HepG2 (cell line): ENCODE results near the gene WSB2. TPM values are rescaled to one million over a fixed set of nuclear protein-coding genes. Genes with fewer than 3 reads are reported as not detected.

Source experiments
- ATAC-seq: fragments of 200-7000 bp; cut with Tn5 transposase; 3 replicates; pipeline ENCODE4 v1.9.1; 2020; ENCODE audit warnings: mild to moderate bottlenecking, moderate library complexity
- BruUV-seq: library from RNA; stranded (reverse); fragments of 400-500 nt; replicated peaks from 2 replicates; lab custom pipeline; 2021; lab: Mats Ljungman, UMichigan
- CTCF ChIA-PET: fragments of 300-600 bp; formaldehyde crosslinking; extraction: SDS; loops from one replicate; lab custom pipeline; 2021; ENCODE audit warnings: low total read pairs, inconsistent platforms, low intra/inter-chr PET ratio; lab: Yijun Ruan, JAX
- POLR2A ChIA-PET: fragments of 350-600 bp; sonication (Branson Sonifier 250); formaldehyde crosslinking; loops from one replicate; lab custom pipeline; 2020; ENCODE audit warnings: antibody characterized with exemption, inconsistent platforms; lab: Yijun Ruan, JAX
- DNase-seq: peaks from one replicate; pipeline ENCODE4 v3.0.0-alpha.2; 2015; ENCODE audit warnings: low spot score
- FAIRE-seq: peaks from 3 replicates; lab custom pipeline; 2011; peaks lifted over from hg19 to GRCh38; lab: Jason Lieb, UNC
- H2AFZ ChIP-seq: one replicate; pipeline ENCODE4 v1.6.1; 2011; ENCODE audit warnings: low read length, inconsistent platforms
- H3K27ac ChIP-seq: fragments of 300-600 bp; 3 replicates; pipeline ENCODE4 v1.8.0; 2011; ENCODE audit warnings: mixed run types, mild to moderate bottlenecking, mixed read lengths, low read length, inconsistent platforms; ENCODE audit not compliant: insufficient read depth; ENCODE audit errors: extremely low read length
- H3K27me3 ChIP-seq, 2 experiments: fragments of 200-600 bp in 1 of 2; 2 replicates in 1 of 2; 3 replicates in 1 of 2; pipeline versions ENCODE4 v1.6.0 to v1.8.0; 2011; ENCODE audit warnings: low read length in 2 of 2, mild to moderate bottlenecking in 2 of 2, moderate library complexity in 2 of 2, inconsistent platforms in 1 of 2; ENCODE audit not compliant: insufficient read depth in 2 of 2, control insufficient read depth in 1 of 2
- H3K36me3 ChIP-seq, 2 experiments: fragments of 200-600 bp in 1 of 2; replicated peaks in 1 of 2; 2 replicates in 1 of 2; 3 replicates in 1 of 2; pipeline versions ENCODE4 v1.5.1 to v1.8.0; 2011; ENCODE audit warnings: low read length in 2 of 2, inconsistent platforms in 1 of 2; ENCODE audit not compliant: insufficient read depth in 2 of 2, control insufficient read depth in 1 of 2
- H3K4me1 ChIP-seq: 2 replicates; pipeline ENCODE4 v1.5.1; 2012; ENCODE audit warnings: low read length, inconsistent platforms; ENCODE audit not compliant: insufficient read depth
- H3K4me2 ChIP-seq: 2 replicates; pipeline ENCODE4 v1.6.0; 2011; ENCODE audit warnings: low read depth, low read length, inconsistent platforms
- H3K4me3 ChIP-seq, 3 experiments: fragments of 200-600 bp in 1 of 3; sonication (generic), shearing (Covaris generic) in 1 of 3; replicated peaks in 1 of 3; 2 replicates each; pipeline ENCODE4 v1.5.1; 2011 to 2016; ENCODE audit warnings: low read length in 3 of 3, inconsistent platforms in 2 of 3, low read depth in 2 of 3, mild to moderate bottlenecking in 2 of 3, control low read depth in 1 of 3, mixed read lengths in 1 of 3; ENCODE audit not compliant: insufficient read depth in 1 of 3
- H3K79me2 ChIP-seq: one replicate; pipeline ENCODE4 v1.6.1; 2011; ENCODE audit warnings: low read length, inconsistent platforms; ENCODE audit not compliant: insufficient read depth
- H3K9ac ChIP-seq: 2 replicates; pipeline ENCODE4 v1.6.0; 2011; ENCODE audit warnings: mild to moderate bottlenecking, low read depth, low read length, inconsistent platforms; ENCODE audit not compliant: insufficient read depth
- H3K9me3 ChIP-seq: 2 replicates; pipeline ENCODE4 v1.5.1; 2012; ENCODE audit warnings: mild to moderate bottlenecking, low read length
- H4K20me1 ChIP-seq: 2 replicates; pipeline ENCODE4 v1.6.0; 2011; ENCODE audit warnings: inconsistent platforms, mild to moderate bottlenecking, low read length, moderate library complexity; ENCODE audit not compliant: insufficient read depth
- AKAP8 ChIP-seq: sonication (generic); formaldehyde crosslinking; IDR thresholded peaks from 2 replicates; pipeline ENCODE4 v1.5.1; 2020; ENCODE audit warnings: mild to moderate bottlenecking, missing genetic modification reagents
- FOXO1 ChIP-seq: sonication (generic); formaldehyde crosslinking; IDR thresholded peaks from 2 replicates; pipeline ENCODE4 v1.4.0; 2020; ENCODE audit warnings: missing genetic modification reagents
- MEIS2 ChIP-seq: sonication (generic); formaldehyde crosslinking; IDR thresholded peaks from 2 replicates; pipeline ENCODE4 v1.9.0; 2021; ENCODE audit warnings: mild to moderate bottlenecking, missing genetic modification reagents
- PLRG1 ChIP-seq: fragments of 450-650 bp; conservative IDR thresholded peaks from 2 replicates; pipeline ENCODE4 v1.6.1; 2016
- U2AF1 ChIP-seq: fragments of 200-400 bp; formaldehyde crosslinking; optimal IDR thresholded peaks from 2 replicates; pipeline ENCODE3; 2017; ENCODE audit warnings: mild to moderate bottlenecking, low read depth, low read length
- ZNF12 ChIP-seq: sonication (generic); formaldehyde crosslinking; IDR thresholded peaks from 2 replicates; pipeline ENCODE4 v1.5.0; 2020; ENCODE audit warnings: missing genetic modification reagents
- ZNF883 ChIP-seq: sonication (generic); formaldehyde crosslinking; IDR thresholded peaks from 2 replicates; pipeline ENCODE4 v1.5.1; 2020; ENCODE audit warnings: mild to moderate bottlenecking, missing genetic modification reagents; ENCODE audit errors: not compliant biosample characterization
- WGBS: methylation state at CpG from one replicate; pipeline ENCODE4 v1.1.6; 2017; ENCODE audit warnings: low lambda C conversion rate; 5-methylcytosine and 5-hydroxymethylcytosine counted together
- in situ Hi-C: cut with HindIII; loops from 2 replicates; pipeline ENCODE4 v1.10.0; 2017; ENCODE audit warnings: low pct_unique_long_range_greater_than_20kb; ENCODE audit not compliant: extremely low pct_ligation_motif_present
- intact Hi-C: fragments of 100-400 bp; cut with micrococcal nuclease; formaldehyde crosslinking; loops from one replicate; pipeline ENCODE4 v1.10.0; 2022; ENCODE audit not compliant: unreplicated experiment
- polyA plus RNA-seq, 8 experiments: library from polyadenylated mRNA; depleted of rRNA in 3 of 8; stranded (reverse) in 7 of 8; unstranded in 1 of 8; fragments of >200 nt; fragmentation: Illumina TruSeq in 4 of 8; extraction: Trizol in 4 of 8; gene quantifications; 2 replicates each; pipeline versions ENCODE4 v1.2.1 to v1.2.3, GENCODE V29; 2011 to 2016; ENCODE audit warnings: low read depth in 4 of 8, missing spikeins in 1 of 8, mixed read lengths in 1 of 8; ENCODE audit not compliant: insufficient read depth in 1 of 8
- total RNA-seq, 5 experiments: library from RNA; depleted of rRNA; stranded (reverse); fragments of >200 nt; fragmentation: Illumina TruSeq; extraction: Trizol; gene quantifications; 2 replicates each; pipeline ENCODE4 v1.2.3, GENCODE V29; 2016; ENCODE audit warnings: low read depth in 1 of 5
- TF ChIP-seq, protein P1 (sequence below), 2 experiments: sonication (generic) in 1 of 2; formaldehyde crosslinking in 1 of 2; IDR thresholded peaks; 2 replicates each; pipeline versions ENCODE4 v1.5.1 to v1.6.1; 2011 to 2020; ENCODE audit warnings: borderline replicate concordance in 1 of 2, low read depth in 1 of 2, low read length in 1 of 2, mild to moderate bottlenecking in 1 of 2, missing genetic modification reagents in 1 of 2, moderate library complexity in 1 of 2
- TF ChIP-seq, protein P2 (sequence below): sonication (generic); formaldehyde crosslinking; IDR thresholded peaks from 2 replicates; pipeline ENCODE4 v1.4.0; 2020; ENCODE audit warnings: missing genetic modification reagents
- TF ChIP-seq, protein P3 (sequence below): IDR thresholded peaks from 2 replicates; pipeline ENCODE4 v1.6.1; 2018; ENCODE audit warnings: missing genetic modification reagents, mild to moderate bottlenecking, missing compliant biosample characterization
- TF ChIP-seq, protein P4 (sequence below): IDR thresholded peaks from 2 replicates; pipeline ENCODE4 v1.6.1; 2016; ENCODE audit warnings: low read depth, control low read depth

The WSB2 gene
- total and polyA plus RNA-seq, 2 of the 13 experiments (the other 11 are each of a cell fraction or from before 2014, with no cell fraction given): 31.0 to 82.8 TPM

DNA sequence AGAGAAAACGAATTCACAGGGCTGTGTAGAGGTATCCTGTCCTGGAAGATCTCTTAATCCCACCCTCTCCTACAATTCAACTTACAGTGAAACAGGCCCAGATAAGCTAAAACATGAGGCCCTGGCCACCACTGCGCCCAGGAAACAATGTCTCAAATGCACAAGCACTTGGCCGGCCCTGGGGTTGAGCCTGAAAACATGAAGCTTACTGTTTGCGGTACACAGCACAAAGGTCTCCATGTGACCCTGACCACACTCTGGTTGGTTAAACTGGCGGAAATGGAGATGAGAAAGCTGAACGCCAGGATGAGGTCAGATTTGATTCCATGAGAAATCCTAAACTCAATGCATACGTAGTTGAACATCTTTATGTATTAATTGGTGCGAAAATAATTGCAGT lies 16.4 kb downstream of the WSB2 start (continued):
- TF ChIP-seq ZNF883 (no peak), MEIS2 (CRISPR knock-in tag) (no peak), PLRG1 (no peak), ZNF12 (CRISPR knock-in tag) (no peak), AKAP8 (CRISPR knock-in tag) (no peak), FOXO1 (CRISPR knock-in tag) (0 out of 2 replicates have a peak, but pooled peaks have one; percentile 26)
- TF ChIP-seq, protein P1, sequence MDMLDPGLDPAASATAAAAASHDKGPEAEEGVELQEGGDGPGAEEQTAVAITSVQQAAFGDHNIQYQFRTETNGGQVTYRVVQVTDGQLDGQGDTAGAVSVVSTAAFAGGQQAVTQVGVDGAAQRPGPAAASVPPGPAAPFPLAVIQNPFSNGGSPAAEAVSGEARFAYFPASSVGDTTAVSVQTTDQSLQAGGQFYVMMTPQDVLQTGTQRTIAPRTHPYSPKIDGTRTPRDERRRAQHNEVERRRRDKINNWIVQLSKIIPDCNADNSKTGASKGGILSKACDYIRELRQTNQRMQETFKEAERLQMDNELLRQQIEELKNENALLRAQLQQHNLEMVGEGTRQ (IDR thresholded peaks at IDR 0.05; ENCODE audit: low read depth, low read length): no peak
- TF ChIP-seq, protein P1 (CRISPR knock-in tag; IDR thresholded peaks at IDR 0.05; ENCODE audit: borderline replicate concordance): peak; percentile 54; the same call in 1 of the 2 replicates
- TF ChIP-seq, protein P2, sequence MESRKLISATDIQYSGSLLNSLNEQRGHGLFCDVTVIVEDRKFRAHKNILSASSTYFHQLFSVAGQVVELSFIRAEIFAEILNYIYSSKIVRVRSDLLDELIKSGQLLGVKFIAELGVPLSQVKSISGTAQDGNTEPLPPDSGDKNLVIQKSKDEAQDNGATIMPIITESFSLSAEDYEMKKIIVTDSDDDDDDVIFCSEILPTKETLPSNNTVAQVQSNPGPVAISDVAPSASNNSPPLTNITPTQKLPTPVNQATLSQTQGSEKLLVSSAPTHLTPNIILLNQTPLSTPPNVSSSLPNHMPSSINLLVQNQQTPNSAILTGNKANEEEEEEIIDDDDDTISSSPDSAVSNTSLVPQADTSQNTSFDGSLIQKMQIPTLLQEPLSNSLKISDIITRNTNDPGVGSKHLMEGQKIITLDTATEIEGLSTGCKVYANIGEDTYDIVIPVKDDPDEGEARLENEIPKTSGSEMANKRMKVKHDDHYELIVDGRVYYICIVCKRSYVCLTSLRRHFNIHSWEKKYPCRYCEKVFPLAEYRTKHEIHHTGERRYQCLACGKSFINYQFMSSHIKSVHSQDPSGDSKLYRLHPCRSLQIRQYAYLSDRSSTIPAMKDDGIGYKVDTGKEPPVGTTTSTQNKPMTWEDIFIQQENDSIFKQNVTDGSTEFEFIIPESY (CRISPR knock-in tag): peak; percentile 97

DNA sequence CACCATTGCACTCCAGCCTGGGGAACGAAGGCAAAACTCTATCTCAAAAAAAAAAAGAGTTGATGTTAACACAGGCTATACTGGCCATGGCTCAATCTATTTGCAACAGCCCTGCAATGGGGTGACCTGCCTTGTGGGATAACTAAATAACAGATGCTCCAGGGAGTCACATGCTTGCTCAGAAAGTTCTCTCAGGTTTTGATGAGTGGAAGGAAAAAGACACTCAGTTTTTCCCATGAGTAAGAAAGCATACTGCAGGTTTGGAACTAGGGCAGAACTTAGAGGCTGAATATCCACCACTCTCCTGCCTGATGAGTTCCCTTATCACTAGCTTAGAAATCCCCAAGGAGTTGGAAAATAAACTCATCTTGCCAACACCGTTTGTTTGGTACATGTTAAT lies 16.9 kb downstream of the WSB2 start:
- Histone ChIP-seq H3K4me3 (no peak overlapping the region), H3K4me1 (peaks cover 11% of the 10 kb centered on the region), H2AFZ (no peak overlapping the region), H3K9me3 (no peaks in the 10 kb centered on the region), H3K4me2 (no peak overlapping the region), H4K20me1 (no peaks in the 10 kb centered on the region), H3K9ac (no peak overlapping the region), H3K79me2 (no peaks in the 10 kb centered on the region), H3K27ac (peak overlapping the region; percentile 43), H3K36me3 (peaks cover 17 to 33% of the 10 kb centered on the region in 2 experiments), H3K27me3 (no peaks in the 10 kb centered on the region)
- in situ Hi-C loops: no loop called here
- intact Hi-C loops: no loop called here
- ChIA-PET CTCF (no interaction called here), POLR2A (interaction anchor here (1.3 kb wide), 1 partner anchor 9 kb away, joined by 5 read pairs; no protein-coding TSS in a partner anchor)
- no peak for DNase-seq
- TF ChIP-seq, protein P3, sequence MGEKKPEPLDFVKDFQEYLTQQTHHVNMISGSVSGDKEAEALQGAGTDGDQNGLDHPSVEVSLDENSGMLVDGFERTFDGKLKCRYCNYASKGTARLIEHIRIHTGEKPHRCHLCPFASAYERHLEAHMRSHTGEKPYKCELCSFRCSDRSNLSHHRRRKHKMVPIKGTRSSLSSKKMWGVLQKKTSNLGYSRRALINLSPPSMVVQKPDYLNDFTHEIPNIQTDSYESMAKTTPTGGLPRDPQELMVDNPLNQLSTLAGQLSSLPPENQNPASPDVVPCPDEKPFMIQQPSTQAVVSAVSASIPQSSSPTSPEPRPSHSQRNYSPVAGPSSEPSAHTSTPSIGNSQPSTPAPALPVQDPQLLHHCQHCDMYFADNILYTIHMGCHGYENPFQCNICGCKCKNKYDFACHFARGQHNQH (CRISPR knock-in tag): no peak
- TF ChIP-seq, protein P4, sequence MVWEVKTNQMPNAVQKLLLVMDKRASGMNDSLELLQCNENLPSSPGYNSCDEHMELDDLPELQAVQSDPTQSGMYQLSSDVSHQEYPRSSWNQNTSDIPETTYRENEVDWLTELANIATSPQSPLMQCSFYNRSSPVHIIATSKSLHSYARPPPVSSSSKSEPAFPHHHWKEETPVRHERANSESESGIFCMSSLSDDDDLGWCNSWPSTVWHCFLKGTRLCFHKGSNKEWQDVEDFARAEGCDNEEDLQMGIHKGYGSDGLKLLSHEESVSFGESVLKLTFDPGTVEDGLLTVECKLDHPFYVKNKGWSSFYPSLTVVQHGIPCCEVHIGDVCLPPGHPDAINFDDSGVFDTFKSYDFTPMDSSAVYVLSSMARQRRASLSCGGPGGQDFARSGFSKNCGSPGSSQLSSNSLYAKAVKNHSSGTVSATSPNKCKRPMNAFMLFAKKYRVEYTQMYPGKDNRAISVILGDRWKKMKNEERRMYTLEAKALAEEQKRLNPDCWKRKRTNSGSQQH (CRISPR knock-in tag): no peak
- no peak for TF ChIP-seq U2AF1
- ATAC-seq: no peak
- 98% methylated on average over 2 of the region's 2 CpGs for WGBS
- FAIRE-seq: no peak
- no TSS peak for BruUV-seq
